GM12878 (cell line): ENCODE results near the gene ZNF121. TPM values are rescaled to one million over a fixed set of nuclear protein-coding genes. Genes with fewer than 3 reads are reported as not detected.

Source experiments
- ATAC-seq: fragments of 200-7000 bp; cut with Tn5 transposase; 3 replicates; pipeline ENCODE4 v1.9.1; 2020; ENCODE audit warnings: mild to moderate bottlenecking, moderate library complexity
- BruUV-seq: library from RNA; stranded (reverse); fragments of 400-500 nt; replicated peaks from 2 replicates; lab custom pipeline; 2021; lab: Mats Ljungman, UMichigan
- CTCF ChIA-PET: fragments of 300-600 bp; sonication (Branson Sonifier 250); formaldehyde crosslinking; extraction: SDS; loops from one replicate; lab custom pipeline; 2021; ENCODE audit warnings: inconsistent platforms; lab: Yijun Ruan, JAX
- POLR2A ChIA-PET: fragments of 350-600 bp; formaldehyde crosslinking; extraction: SDS; loops from one replicate; lab custom pipeline; 2021; ENCODE audit warnings: inconsistent platforms; lab: Charles Lee
- RAD21 ChIA-PET: fragments of 300-600 bp; sonication (Branson Sonifier 250); formaldehyde crosslinking; loops from one replicate; lab custom pipeline; 2023; ENCODE audit warnings: antibody characterized with exemption; ENCODE audit not compliant: unreplicated experiment; lab: Charles Lee
- SMC1A ChIA-PET: fragments of 300-600 bp; sonication (Branson Sonifier 250); formaldehyde crosslinking; loops from one replicate; lab custom pipeline; 2023; ENCODE audit not compliant: unreplicated experiment, uncharacterized antibody; lab: Charles Lee
- DNase-seq: peaks from one replicate; pipeline ENCODE4 v3.0.0-alpha.2; 2011; ENCODE audit warnings: low read depth, low spot score
- FAIRE-seq: peaks from 3 replicates; lab custom pipeline; 2011; peaks lifted over from hg19 to GRCh38; lab: Jason Lieb, UNC
- H2AFZ ChIP-seq: 2 replicates; pipeline ENCODE4 v1.6.0; 2011; ENCODE audit warnings: low read depth, low read length, control low read depth; ENCODE audit not compliant: control insufficient read depth
- H3K27ac ChIP-seq: 2 replicates; pipeline ENCODE4 v1.5.1; 2011; ENCODE audit warnings: control low read depth; ENCODE audit not compliant: control insufficient read depth, insufficient read depth
- H3K27me3 ChIP-seq, 2 experiments: replicated peaks in 1 of 2; 2 replicates each; pipeline versions ENCODE4 v1.6.0 to v1.6.1; 2011; ENCODE audit warnings: low read length in 1 of 2; ENCODE audit not compliant: control insufficient read depth in 2 of 2, insufficient read depth in 2 of 2
- H3K36me3 ChIP-seq, 2 experiments: 2 replicates each; pipeline ENCODE4 v1.5.1; 2011; ENCODE audit warnings: low read length in 1 of 2; ENCODE audit not compliant: control insufficient read depth in 2 of 2, insufficient read depth in 2 of 2
- H3K4me1 ChIP-seq: 2 replicates; pipeline ENCODE4 v1.6.1; 2011; ENCODE audit warnings: mild to moderate bottlenecking, low read length, moderate library complexity, mixed read lengths; ENCODE audit not compliant: control insufficient read depth, insufficient read depth
- H3K4me2 ChIP-seq: 2 replicates; pipeline ENCODE4 v1.6.0; 2011; ENCODE audit warnings: control low read depth; ENCODE audit not compliant: control insufficient read depth, insufficient read depth
- H3K4me3 ChIP-seq: fragments of 200-600 bp; sonication (generic); 2 replicates; pipeline ENCODE4 v1.5.1; 2016
- H3K79me2 ChIP-seq: 2 replicates; pipeline ENCODE4 v1.6.0; 2011; ENCODE audit warnings: low read length; ENCODE audit not compliant: control insufficient read depth, insufficient read depth
- H3K9ac ChIP-seq: 2 replicates; pipeline ENCODE4 v1.8.0; 2011; ENCODE audit warnings: low read length, control low read depth, mixed read lengths; ENCODE audit not compliant: control insufficient read depth, insufficient read depth
- H3K9me3 ChIP-seq: replicated peaks from 3 replicates; pipeline ENCODE4 v1.5.1; 2011; ENCODE audit warnings: mild to moderate bottlenecking, low read length; ENCODE audit not compliant: control insufficient read depth, insufficient read depth
- H4K20me1 ChIP-seq: 2 replicates; pipeline ENCODE4 v1.6.0; 2011; ENCODE audit not compliant: control insufficient read depth, insufficient read depth
- CREB1 ChIP-seq: IDR thresholded peaks from 2 replicates; pipeline ENCODE4 v1.6.1; 2012; ENCODE audit warnings: low read depth, mild to moderate bottlenecking, inconsistent platforms
- ETV6 ChIP-seq, 2 experiments: fragments of 450-650 bp in 1 of 2; IDR thresholded peaks in 1 of 2; conservative IDR thresholded peaks in 1 of 2; 2 replicates each; pipeline ENCODE4 v1.6.1; 2014; ENCODE audit warnings: antibody characterized with exemption in 1 of 2, borderline replicate concordance in 1 of 2, low read depth in 1 of 2, mild to moderate bottlenecking in 1 of 2, moderate library complexity in 1 of 2
- FOS ChIP-seq: IDR thresholded peaks from 3 replicates; pipeline ENCODE4 v1.6.1; 2011; ENCODE audit warnings: borderline replicate concordance; ENCODE audit not compliant: insufficient read length; ENCODE audit errors: extremely low read depth
- KDM1A ChIP-seq: fragments of 200-600 bp; sonication (generic); IDR thresholded peaks from 2 replicates; pipeline ENCODE4 v1.6.1; 2016; ENCODE audit warnings: borderline replicate concordance
- MEF2B ChIP-seq: fragments of 450-650 bp; IDR thresholded peaks from 2 replicates; pipeline ENCODE4 v1.6.1; 2018; ENCODE audit warnings: mild to moderate bottlenecking, moderate library complexity; ENCODE audit not compliant: partially characterized antibody, poor library complexity, severe bottlenecking
- MYC ChIP-seq: IDR thresholded peaks from 2 replicates; pipeline ENCODE4 v1.6.1; 2011; ENCODE audit warnings: mild to moderate bottlenecking, low read length, moderate library complexity, inconsistent platforms; ENCODE audit not compliant: insufficient read depth, insufficient replicate concordance, insufficient read length, severe bottlenecking
- POLR2AphosphoS5 ChIP-seq: IDR thresholded peaks from 2 replicates; pipeline ENCODE4 v1.6.1; 2011; ENCODE audit warnings: mild to moderate bottlenecking, low read length, inconsistent platforms
- RAD21 ChIP-seq: IDR thresholded peaks from 2 replicates; pipeline ENCODE4 v1.6.1; 2011; ENCODE audit warnings: mild to moderate bottlenecking, low read depth, low read length, moderate library complexity; ENCODE audit not compliant: insufficient read depth
- RFX5 ChIP-seq: IDR thresholded peaks from 2 replicates; pipeline ENCODE4 v1.6.1; 2011; ENCODE audit warnings: low read depth, low read length, improper control_type of control experiment
- ZBED1 ChIP-seq: IDR thresholded peaks from 2 replicates; pipeline ENCODE4 v1.6.1; 2016; ENCODE audit warnings: borderline replicate concordance
- in situ Hi-C: fragments of 300-500 bp; cut with MboI; formaldehyde crosslinking; loops from 9 replicates; pipeline ENCODE4 v1.14.3; 2018; ENCODE audit warnings: mixed read lengths
- intact Hi-C: fragments of 100-400 bp; cut with micrococcal nuclease; formaldehyde crosslinking; loops from one replicate; pipeline ENCODE4 v1.14.2; 2022; ENCODE audit not compliant: unreplicated experiment
- polyA plus RNA-seq, 11 experiments: library from polyadenylated mRNA; depleted of rRNA in 4 of 11; unstranded in 6 of 11; stranded (reverse) in 5 of 11; fragments of >200 nt; fragmentation: Nextera tagmentation in 4 of 11; fragmentation: Illumina TruSeq in 1 of 11; extraction: Ambion mirVana in 4 of 11; extraction: Trizol in 1 of 11; gene quantifications; 1 replicate in 1 of 11; 2 replicates in 10 of 11; pipeline versions ENCODE4 v1.2.1 to v1.2.3, GENCODE V29; 2011 to 2016; ENCODE audit warnings: inconsistent platforms in 2 of 11, missing spikeins in 2 of 11, low read depth in 1 of 11
- total RNA-seq, 4 experiments: library from RNA; depleted of rRNA in 3 of 4; stranded (reverse); fragments of >200 nt in 3 of 4; fragmentation: Illumina TruSeq in 1 of 4; extraction: Trizol in 1 of 4; gene quantifications; 2 replicates each; pipeline versions ENCODE4 v1.2.1 to v1.2.3, GENCODE V29; 2013 to 2021
- TF ChIP-seq, protein P1 (sequence below): IDR thresholded peaks from 2 replicates; pipeline ENCODE4 v1.6.1; 2011; ENCODE audit warnings: borderline replicate concordance, low read depth, mild to moderate bottlenecking, moderate library complexity, low read length; ENCODE audit not compliant: insufficient read depth, poor library complexity, severe bottlenecking
- TF ChIP-seq, protein P2 (sequence below): IDR thresholded peaks from 2 replicates; pipeline ENCODE4 v1.6.1; 2012; ENCODE audit warnings: improper control_type of control experiment, low read depth, low read length; ENCODE audit not compliant: insufficient replicate concordance

ZNF121 gene
- total and polyA plus RNA-seq, 10 of the 15 experiments (the other 5 are each of a cell fraction or from before 2014, with no cell fraction given) = 4.8 to 75.0 (median 17.7) TPM

DNA sequence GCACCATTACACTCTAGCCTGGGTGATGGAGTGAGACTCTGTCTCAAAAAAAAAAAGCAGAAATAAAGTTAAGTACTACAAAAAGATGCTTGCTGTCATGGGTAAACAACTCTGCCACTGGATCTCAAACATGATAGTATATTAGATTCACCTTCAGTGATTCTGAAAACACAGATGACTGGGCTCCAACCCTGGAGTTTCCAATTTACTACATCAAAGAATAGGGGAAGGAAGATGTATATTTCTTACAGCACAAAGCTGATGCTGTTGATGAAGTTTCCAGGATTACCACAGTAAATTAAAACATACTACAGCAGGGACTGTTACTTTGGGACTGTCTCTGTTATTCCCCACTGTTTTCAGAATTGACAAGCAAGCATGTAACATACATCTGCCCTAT is 31.5 kb upstream of the ZNF121 start:
- Histone ChIP-seq H2AFZ (no peak overlapping the region), H3K36me3 (peaks cover 12 to 51% of the 10 kb centered on the region in 2 experiments), H3K79me2 (peaks cover 11% of the 10 kb centered on the region), H3K4me2 (no peak overlapping the region), H3K9me3 (peaks cover 17% of the 10 kb centered on the region), H3K4me1 (peaks cover 3% of the 10 kb centered on the region; the same call in 1 of the 2 replicates), H3K27ac (no peak overlapping the region), H3K4me3 (no peak overlapping the region), H3K27me3 (no peaks in the 10 kb centered on the region), H4K20me1 (no peaks in the 10 kb centered on the region), H3K9ac (no peak overlapping the region)
- ATAC-seq = no peak
- in situ Hi-C loops = no loop called here
- no peak for DNase-seq
- FAIRE-seq = no peak
- TF ChIP-seq MYC = no peak
- TF ChIP-seq MEF2B = no peak
- no peak for TF ChIP-seq POLR2AphosphoS5
- TF ChIP-seq RFX5 = no peak
- TF ChIP-seq, protein P1, sequence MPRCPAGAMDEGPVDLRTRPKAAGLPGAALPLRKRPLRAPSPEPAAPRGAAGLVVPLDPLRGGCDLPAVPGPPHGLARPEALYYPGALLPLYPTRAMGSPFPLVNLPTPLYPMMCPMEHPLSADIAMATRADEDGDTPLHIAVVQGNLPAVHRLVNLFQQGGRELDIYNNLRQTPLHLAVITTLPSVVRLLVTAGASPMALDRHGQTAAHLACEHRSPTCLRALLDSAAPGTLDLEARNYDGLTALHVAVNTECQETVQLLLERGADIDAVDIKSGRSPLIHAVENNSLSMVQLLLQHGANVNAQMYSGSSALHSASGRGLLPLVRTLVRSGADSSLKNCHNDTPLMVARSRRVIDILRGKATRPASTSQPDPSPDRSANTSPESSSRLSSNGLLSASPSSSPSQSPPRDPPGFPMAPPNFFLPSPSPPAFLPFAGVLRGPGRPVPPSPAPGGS = no peak
- TF ChIP-seq KDM1A = no peak
- TF ChIP-seq ZBED1 = no peak
- no peak for TF ChIP-seq ETV6 (conservative IDR thresholded peaks at IDR 0.05 in 1 of 2, IDR thresholded peaks at IDR 0.05 in 1 of 2; ENCODE audit: borderline replicate concordance in 1 of 2, low read depth in 1 of 2)
- TF ChIP-seq, protein P2, sequence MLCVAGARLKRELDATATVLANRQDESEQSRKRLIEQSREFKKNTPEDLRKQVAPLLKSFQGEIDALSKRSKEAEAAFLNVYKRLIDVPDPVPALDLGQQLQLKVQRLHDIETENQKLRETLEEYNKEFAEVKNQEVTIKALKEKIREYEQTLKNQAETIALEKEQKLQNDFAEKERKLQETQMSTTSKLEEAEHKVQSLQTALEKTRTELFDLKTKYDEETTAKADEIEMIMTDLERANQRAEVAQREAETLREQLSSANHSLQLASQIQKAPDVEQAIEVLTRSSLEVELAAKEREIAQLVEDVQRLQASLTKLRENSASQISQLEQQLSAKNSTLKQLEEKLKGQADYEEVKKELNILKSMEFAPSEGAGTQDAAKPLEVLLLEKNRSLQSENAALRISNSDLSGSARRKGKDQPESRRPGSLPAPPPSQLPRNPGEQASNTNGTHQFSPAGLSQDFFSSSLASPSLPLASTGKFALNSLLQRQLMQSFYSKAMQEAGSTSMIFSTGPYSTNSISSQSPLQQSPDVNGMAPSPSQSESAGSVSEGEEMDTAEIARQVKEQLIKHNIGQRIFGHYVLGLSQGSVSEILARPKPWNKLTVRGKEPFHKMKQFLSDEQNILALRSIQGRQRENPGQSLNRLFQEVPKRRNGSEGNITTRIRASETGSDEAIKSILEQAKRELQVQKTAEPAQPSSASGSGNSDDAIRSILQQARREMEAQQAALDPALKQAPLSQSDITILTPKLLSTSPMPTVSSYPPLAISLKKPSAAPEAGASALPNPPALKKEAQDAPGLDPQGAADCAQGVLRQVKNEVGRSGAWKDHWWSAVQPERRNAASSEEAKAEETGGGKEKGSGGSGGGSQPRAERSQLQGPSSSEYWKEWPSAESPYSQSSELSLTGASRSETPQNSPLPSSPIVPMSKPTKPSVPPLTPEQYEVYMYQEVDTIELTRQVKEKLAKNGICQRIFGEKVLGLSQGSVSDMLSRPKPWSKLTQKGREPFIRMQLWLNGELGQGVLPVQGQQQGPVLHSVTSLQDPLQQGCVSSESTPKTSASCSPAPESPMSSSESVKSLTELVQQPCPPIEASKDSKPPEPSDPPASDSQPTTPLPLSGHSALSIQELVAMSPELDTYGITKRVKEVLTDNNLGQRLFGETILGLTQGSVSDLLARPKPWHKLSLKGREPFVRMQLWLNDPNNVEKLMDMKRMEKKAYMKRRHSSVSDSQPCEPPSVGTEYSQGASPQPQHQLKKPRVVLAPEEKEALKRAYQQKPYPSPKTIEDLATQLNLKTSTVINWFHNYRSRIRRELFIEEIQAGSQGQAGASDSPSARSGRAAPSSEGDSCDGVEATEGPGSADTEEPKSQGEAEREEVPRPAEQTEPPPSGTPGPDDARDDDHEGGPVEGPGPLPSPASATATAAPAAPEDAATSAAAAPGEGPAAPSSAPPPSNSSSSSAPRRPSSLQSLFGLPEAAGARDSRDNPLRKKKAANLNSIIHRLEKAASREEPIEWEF = no peak
- no peak for TF ChIP-seq CREB1
- TF ChIP-seq RAD21 = no peak
- no peak for TF ChIP-seq FOS
- BruUV-seq = no TSS peak
- intact Hi-C loops = no loop called here
- SMC1A ChIA-PET = no interaction called here
- CTCF ChIA-PET = no interaction called here
- POLR2A ChIA-PET = no interaction called here
- RAD21 ChIA-PET = no interaction called here
